ENCODE measurements around the gene DELE1. TPM values are rescaled to one million over a fixed set of nuclear protein-coding genes. Genes with fewer than 3 reads are reported as not detected.

The DELE1 gene, protein sequence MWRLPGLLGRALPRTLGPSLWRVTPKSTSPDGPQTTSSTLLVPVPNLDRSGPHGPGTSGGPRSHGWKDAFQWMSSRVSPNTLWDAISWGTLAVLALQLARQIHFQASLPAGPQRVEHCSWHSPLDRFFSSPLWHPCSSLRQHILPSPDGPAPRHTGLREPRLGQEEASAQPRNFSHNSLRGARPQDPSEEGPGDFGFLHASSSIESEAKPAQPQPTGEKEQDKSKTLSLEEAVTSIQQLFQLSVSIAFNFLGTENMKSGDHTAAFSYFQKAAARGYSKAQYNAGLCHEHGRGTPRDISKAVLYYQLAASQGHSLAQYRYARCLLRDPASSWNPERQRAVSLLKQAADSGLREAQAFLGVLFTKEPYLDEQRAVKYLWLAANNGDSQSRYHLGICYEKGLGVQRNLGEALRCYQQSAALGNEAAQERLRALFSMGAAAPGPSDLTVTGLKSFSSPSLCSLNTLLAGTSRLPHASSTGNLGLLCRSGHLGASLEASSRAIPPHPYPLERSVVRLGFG
- total RNA-seq: 73.3 TPM

DNA sequence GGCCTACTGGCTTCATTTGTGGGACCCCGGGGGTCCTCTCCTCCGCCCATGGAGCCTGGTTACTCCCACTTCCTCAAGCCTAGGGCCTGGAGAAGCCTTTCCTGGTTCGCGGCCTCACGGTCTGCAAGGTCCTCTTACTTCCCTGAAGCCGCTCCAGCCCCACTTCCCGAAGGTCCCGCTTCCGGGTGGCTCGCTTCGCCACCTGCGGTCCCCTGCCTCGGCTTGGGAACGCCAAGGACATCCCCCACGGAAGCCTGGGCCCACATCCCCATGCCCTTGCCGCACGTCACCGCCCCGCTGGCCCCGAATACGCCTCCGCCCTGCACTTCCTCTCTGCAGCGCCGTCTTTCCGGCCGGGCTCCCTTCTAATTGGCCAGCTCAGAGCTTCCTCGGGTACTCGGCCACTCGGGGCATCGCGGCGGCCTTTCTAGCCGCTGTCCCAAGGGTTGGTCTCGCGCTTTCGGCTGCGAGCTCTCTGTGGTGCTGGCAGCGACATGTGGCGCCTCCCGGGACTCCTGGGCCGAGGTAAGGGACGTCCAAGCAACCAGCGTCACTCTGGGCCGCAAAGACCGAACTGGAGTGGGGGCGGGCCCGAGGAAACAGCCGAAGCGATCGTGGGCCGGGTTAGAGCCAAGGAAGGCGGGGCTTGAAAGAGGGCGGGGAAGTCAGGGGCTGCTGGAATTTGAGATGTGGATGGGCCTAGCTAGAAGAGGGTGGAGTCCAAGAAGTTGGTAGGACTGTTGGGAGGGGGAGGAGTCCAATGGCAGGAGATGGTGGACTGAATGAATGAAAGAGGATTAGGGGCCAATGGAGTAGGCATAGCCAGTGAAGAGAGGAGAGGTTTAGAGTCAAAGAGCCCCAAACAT lies at the start of gene DELE1:
Gene DELE1, plus strand, starts transcription at position 424 of the 866 bp plus-strand sequence. Its CDS starts 71 bp downstream, at position 495.
- intact Hi-C loops (cut with DNase I): no loop called here
- DNase-seq (ENCODE audit: low spot score) (peak; percentile 96), ATAC-seq (peak; percentile 99)

DNA sequence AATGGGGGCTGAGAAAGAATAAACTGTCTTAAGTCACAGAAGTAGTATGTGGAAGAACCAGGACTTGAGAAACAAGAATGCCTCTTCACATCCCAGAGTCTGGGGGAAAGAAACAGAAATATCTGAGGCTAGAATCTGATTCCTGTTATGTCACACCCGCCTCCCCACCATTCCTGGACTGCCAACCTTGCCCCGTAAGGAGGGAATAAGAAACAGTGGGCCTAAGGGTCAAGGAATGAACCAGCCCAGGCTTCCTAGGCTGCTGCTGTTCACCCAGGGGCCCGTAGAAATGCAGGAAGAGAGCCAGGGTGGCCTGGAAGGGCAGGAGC lies 49.8 kb upstream of the DELE1 start:
- intact Hi-C loops (cut with DNase I): loop anchor here (10.0 kb wide), 1 partner anchor 91 kb away; the partner anchor contains the start of gene RNF14
- ATAC-seq (no peak), DNase-seq (ENCODE audit: low spot score) (no peak)

DNA sequence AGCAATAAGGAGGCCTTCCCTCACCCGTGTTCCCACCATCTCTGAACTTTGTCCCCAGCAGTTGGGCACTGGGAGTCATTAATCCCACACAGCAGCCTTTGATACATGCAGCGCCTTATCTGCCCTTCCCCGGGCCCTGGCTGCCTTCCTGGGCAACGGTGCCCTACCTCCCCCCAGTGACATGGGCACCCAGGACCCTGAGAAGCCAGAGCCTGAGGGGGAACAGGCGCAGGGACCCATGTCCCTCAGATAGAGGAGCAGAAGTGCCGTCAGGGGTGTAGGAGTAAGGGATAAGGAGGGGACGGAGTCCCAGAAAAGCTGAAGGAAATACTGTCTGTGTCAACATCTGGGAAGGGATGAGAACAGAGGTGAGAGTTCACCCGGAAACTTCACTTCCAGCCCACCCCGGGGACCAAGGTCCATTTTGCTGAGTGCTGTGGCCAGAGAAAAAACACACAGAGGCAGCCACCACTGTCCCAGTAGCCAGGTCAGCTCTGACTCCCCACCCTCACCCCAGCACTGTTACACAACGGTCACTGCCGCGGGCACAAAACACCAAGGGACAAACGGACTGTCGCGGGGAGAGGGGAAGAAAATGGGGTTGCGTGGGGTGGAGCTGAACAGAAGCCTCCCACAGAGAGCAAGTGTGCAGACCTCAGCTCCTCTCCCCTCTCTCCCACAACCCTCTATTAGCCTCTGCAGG lies 49.3 kb upstream of the DELE1 start:
- ATAC-seq (no peak), DNase-seq (ENCODE audit: low spot score) (no peak)
- intact Hi-C loops (cut with DNase I): loop anchor here (10.0 kb wide), 1 partner anchor 90 kb away; the partner anchor contains the start of gene RNF14

- intact Hi-C loops (cut with DNase I): loop anchor here (5.0 to 10.0 kb wide), 2 partner anchors 90 to 173 kb away; partner anchors contain the start of gene RNF14
- DNase-seq (ENCODE audit: low spot score) (no peak), ATAC-seq (no peak)
Observed at GRCh38 chr5:141875022-141875740, 48.5 kb upstream of the DELE1 start.

GRCh38 chr5:141875795-141876627 lies 47.7 kb upstream of the DELE1 start:
- no peak for ATAC-seq
- DNase-seq (ENCODE audit: low spot score): no peak
- intact Hi-C loops (cut with DNase I): loop anchor here (5.0 to 10.0 kb wide), 2 partner anchors 89 to 174 kb away; partner anchors contain the start of gene RNF14

DNA sequence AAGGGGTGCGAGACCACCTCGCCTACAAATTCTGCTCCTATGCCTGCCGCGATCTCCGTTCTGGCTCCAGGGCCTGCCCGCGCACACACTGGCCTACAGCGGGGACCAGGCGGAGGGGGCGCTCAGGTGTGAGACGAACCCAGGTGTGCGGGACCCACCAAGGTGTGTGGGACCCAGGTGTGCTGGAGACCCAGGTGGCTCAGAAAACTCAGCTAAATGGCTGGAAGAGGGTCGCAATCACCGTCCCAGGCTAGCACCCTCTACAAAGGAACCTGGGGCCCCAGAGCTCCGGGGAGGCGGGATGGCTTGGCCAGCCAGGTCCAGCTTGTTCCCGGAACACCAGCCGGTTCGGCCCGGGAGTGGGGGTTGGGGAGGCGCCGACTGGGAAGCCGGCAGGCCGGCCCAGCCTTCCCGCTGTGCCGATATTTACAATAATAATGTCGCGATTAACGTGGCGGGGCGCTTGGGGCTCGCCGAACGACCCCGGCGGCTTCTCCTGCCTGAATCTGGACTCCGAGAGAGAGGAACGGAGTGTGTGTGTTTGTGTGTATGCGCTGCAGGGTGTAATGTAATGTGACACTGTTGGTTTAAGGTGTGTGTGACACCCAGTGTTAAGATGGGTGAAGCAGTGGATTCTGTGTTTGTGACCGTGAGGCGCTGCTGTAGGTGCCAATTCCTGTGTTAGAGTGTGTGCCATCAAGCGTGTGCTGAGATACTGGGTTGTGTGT lies 46.9 kb upstream of the DELE1 start:
- ATAC-seq: no peak
- no peak for DNase-seq (ENCODE audit: low spot score)

DNA sequence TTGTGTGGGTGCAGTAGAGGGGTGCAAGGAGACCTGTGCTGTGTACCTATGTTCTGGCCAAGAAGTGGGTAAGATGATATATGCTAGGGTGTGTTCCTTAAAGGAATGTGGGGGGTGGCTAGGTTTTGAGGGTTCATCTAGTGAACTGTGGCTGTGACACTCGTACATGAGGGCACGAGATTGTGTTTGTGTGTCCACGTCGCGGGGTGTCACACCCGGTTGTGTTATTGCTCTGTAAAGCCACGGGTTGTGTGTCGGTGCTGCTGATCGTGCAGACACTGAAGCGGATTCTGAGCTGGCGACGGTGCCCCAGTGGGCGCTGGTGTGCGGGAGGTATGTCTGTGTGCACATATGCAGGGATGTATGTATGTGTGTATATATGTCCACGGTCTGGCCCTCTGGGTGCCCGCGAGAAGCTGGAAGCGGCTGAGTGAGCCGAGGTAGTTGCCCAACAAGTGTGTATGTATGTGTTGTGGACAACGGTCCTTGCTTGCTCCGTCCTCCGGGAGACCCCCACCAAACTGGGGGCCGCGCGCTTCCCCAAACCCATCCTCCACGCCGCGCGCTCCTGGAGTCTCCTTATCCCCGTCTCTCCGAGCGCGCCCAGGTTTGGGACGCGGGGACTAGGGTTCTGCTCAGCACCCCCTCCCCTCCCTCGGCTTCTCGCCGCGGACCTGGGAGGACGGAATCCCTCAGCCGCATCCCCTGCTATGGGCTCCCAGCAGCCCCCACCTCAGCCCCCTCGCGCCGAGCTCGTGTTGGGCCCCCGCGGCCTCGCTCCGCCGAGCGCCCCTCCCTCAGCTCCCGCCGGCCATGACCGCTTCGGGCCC lies 46.1 kb upstream of the DELE1 start:
- intact Hi-C loops (cut with DNase I): loop anchor here (5.0 to 10.0 kb wide), 2 partner anchors 87 to 175 kb away; partner anchors contain the start of gene RNF14
- ATAC-seq (no peak), DNase-seq (ENCODE audit: low spot score) (no peak)

More for the DNA sequence above, 46.9 kb upstream of the DELE1 start:
- intact Hi-C loops (cut with DNase I): loop anchor here (5.0 to 10.0 kb wide), 2 partner anchors 88 to 174 kb away; partner anchors contain the start of gene RNF14

GRCh38 chr5:141878186-141878710 lies 45.4 kb upstream of the DELE1 start, which contains the start of gene PCDH1:
Gene PCDH1 (minus strand): TSS chr5:141878410. CDS start chr5:141878262, 148 bp downstream.
- DNase-seq (ENCODE audit: low spot score) (no peak), ATAC-seq (peak; percentile 63)
- intact Hi-C loops (cut with DNase I): loop anchor here (5.0 to 10.0 kb wide), 2 partner anchors 87 to 176 kb away; partner anchors contain the start of gene RNF14

- peak; percentile 93 for ATAC-seq
- intact Hi-C loops (cut with DNase I): loop anchor here (5.0 to 10.0 kb wide), 2 partner anchors 86 to 177 kb away; partner anchors contain the start of gene RNF14
- peak; percentile 95 for DNase-seq (ENCODE audit: low spot score)
Observed at GRCh38 chr5:141878711-141879425, 44.8 kb upstream of the DELE1 start.

DNA sequence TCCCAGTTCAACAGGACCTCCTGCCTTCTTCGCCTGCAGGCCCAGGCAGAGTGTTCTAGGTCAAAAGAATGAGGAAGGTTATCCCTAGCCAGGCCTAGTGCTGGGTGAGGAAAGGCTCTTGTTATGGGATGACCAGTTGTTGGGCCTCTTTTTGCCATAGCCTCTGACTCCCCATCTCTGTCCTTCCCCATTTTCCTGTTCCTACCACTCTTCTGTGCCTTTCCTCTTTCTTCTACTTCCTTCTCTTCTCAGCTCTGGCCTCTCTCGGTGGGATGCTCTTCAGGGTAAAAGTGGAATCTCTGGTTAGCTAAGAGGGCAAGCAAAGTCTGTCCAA lies 44.3 kb upstream of the DELE1 start:
- DNase-seq (ENCODE audit: low spot score) (no peak), ATAC-seq (no peak)
- intact Hi-C loops (cut with DNase I): loop anchor here (5.0 to 10.0 kb wide), 2 partner anchors 85 to 177 kb away; partner anchors contain the start of gene RNF14

DNA sequence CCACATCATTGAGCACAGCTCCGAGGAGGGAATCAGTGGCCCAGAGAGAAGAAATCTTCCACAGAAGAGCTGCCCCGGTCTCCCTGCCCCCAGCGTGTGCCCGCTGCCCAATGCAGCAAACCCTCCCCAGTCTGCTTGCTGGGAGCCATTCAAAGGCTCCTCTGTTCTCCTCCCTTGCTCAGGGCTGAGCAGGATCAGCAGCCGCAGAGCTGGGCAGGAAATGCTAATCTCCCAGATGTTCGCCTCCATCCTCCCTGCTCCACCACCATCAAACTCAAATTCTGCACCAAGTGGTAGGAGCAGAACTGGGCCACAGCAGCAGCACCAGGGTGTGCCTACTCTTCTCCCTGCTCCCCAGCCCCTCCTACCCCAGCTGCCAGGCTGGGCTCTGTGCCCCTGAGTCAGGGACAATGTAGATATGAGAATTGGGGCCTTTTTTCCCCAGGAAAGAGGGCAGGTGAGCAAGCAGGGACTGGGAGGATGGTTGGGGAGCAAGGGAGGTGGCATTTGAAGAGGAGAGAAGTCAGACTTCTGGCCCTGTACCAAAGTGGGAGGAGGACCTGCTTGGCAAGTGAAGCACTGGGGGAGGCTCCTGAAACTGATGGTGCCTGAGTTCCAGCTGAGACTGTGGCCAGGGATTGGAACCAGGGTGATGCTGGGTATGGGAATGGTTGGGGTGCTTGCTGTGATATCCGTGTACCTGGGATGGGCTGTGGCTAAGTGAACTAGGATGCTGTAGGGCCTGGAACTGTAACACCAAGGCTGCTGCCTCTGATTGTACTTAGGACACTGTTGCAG lies 43.5 kb upstream of the DELE1 start:
- intact Hi-C loops (cut with DNase I): loop anchor here (5.0 to 10.0 kb wide), 2 partner anchors 85 to 178 kb away; partner anchors contain the start of gene RNF14
- ATAC-seq: no peak
- no peak for DNase-seq (ENCODE audit: low spot score)

DNA sequence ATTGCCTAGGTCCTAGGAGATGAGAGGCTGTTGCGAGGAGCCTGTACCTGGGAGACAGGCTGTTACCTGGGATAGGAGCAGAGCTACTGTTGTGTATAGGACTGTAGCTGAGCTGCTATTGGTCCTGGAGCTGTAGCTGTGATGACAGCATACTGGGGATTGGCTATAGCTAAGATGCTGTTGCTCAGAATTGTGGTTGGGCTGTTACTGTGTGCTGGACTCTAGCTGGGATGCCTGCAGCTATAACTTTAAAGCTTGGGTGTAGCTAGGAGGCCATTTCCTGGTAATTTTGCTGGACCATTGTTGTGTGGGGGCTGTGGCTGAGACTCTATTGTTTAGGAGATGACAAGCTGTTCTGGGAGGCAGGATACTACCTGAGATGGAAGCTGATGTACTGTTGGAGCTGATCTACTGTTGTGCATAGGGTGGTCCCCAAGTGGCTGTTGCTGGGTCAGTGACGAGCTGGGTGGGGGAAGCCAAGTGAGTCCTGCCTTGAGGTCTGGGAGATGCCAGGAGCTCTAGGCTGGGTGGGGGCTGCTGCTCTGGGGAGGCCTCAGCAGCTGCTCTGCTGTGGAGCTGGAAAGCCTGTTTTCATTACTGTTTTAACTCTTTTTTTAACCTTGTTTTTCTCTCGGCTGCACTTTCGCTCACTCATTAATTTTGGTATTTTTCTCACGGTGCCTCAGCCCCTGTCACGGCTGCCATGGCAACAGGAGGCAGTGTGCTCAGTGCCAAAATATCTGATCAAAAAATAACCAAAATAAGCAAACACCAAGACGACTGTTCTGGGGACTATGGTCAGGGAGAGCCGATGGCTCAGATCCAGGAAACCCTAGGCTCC lies 42.5 kb upstream of the DELE1 start:
- intact Hi-C loops (cut with DNase I): no loop called here
- ATAC-seq: no peak
- DNase-seq (ENCODE audit: low spot score): no peak

DNA sequence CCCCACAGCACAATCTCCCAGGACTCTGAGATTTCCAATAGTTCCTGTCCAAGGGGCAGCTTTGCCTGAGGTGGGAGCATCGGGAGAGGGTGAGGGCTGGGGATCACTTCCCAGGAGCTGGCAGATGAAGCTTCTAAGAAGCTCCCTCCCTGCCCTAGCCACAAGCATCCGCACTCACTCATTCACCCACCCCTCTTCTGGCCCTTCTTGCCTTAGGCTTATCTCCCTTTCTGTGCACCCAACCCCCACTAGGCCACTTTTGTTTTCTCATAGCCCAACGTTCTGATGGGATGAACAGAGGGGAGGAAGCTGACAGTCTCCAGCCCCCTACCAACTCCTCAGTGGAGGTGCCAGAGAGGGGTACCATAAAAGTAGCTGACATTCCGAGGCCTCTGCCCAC lies 41.8 kb upstream of the DELE1 start:
- no peak for ATAC-seq
- intact Hi-C loops (cut with DNase I): no loop called here
- no peak for DNase-seq (ENCODE audit: low spot score)
